NCI-H146 treated with DMSO at 0.1 percent for 48 hours (cell line): ENCODE results near the gene LRRC51.

ENCODE experiments used
- DNase-seq: peaks from one replicate; lab custom pipeline; 2025; ENCODE audit not compliant: unreplicated experiment; lab: John Stamatoyannopoulos, UW

Gene LRRC51

DNA sequence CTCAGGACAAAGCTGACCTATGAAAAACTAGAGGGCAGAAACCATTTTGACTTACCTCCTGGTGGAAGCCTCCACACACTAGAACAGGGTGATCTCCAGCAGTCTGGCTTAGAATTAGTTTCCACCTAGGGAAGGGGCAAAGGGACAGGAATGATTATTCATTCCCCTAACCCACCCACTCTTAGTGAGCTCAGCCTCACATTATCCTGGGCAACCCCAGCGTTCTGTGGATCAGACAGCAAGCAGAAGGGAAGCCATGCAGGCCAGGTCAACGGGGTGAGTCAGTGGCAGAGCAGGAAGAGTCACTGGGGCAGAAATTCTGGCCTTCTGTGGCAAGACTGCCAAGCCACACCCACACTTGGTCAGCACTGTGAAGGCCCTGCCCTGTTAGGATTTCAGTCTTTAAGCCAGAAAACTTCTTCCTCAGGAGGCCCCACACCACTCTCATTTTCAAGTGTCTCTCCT is 10.8 kb upstream of the LRRC51 start:
- DNase-seq = no peak

DNA sequence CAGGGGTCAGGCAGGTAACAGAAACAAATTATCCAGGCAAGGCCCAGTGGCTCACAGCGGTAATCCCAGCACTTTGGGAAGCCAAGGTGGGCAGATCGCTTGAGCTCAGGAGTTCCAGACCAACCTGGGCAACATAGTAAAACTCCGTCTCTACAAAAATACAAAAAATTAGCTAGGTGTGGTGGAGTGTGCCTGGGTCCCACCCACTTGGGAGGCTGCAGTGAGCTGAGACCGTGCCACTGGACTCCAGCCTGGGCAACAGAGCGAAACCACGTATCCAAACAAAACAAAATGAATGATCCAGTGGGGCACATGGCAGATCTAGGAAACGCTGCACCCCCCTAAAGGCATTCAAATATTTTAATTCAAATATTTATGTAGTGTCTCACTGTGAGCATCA is 10.2 kb upstream of the LRRC51 start:
- DNase-seq = no peak

DNA sequence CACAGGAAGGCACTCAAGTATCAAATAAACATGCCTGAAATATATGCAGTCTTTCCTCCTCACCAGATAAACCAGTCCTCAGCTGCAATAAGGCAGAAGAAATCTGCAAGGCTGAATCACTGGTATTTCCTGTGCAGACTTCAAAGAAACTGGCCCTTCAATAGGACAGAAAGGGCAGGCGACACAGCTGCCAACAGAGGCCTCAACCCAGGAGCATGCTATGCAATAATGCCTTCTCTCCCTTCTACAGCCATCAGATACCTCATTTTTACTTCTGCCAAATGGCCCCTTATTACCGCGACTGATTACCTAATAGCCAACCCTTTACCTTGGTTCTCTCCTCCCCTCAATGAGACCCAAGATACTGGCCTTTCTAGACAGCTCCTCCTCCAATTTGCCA is 8.3 kb upstream of the LRRC51 start:
- DNase-seq = no peak

DNA sequence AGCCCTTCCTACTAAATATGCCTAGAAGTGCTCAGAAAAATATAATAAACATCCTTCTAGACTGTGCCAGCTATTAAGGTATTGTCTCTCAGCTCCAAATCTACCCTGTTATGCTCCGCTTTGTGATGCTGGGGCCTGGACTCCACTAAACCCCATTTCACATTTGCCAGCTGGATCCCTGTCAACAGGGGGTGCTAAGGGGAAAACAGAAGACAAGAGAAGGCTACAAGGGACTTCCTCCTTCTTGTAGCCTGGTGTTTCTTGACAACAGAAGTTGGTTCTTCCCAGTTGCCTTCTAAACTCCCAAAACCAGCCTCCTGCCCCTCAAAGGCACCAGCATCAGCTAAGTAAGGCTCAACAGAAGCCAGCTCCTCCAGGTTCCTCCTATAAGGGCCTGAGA is 5.5 kb upstream of the LRRC51 start:
- no peak for DNase-seq

DNA sequence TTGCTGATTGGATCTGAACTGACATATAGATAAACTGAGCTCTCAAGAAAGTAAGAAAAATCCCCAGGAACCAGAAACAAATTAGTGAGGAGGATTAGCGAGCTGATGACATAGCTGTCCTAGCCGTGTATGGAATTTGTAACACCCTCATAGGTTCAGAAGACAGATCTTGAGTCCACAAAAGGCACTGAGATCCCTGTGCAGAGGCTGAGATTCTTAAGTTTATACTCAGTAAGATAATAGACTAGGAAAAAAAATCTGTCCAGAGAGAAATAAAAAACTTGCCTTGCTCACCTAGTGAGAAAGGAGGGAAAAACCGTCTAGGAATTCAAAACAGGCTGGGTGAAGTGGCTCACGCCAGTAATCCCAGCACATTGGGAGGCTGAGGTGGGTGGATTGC is 4.9 kb upstream of the LRRC51 start:
- DNase-seq = no peak

DNA sequence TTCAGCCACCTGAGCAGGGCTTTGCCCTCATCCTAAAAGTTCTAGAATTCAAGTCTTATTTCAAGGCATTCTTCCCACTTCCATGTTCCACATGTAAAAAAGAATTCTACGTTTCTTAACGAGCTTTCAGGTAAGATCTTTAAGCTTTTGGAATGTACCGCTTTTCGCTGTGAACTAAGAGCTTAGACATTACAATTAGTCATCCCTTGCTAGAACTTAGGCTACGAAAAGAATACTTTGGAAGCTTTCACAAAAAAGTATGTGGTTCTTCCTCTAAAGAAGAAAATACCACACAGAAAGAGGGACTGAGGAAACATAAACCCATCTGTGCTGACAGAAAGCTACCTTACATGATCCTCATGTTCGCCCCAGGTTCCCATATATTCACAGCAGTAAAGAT is 2.2 kb upstream of the LRRC51 start:
- no peak for DNase-seq

DNA sequence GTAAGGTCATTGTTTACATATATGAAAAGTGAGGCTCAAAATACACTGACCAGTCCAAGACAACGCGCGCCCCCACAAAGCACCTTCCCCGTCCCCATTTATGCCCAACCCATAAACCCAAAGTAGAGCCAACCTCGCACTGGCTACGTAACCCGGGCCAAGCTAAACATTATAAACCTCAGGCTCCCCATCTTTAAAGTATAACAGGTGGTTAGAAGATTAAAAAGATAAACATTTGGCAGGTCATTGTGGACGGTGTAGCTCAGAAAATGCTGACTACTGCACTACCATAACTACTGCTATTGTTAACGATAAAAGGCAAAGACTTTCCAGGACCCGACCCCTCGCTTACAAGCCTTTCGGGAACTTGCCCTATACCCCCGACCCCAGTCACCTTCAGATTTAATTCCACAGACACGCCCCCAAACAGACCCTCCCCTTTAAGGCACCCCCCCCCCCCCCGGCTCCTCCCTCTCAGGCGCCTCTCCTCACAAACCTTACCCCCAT is 778 bp upstream of the LRRC51 start:
- peak; percentile 57 for DNase-seq

DNA sequence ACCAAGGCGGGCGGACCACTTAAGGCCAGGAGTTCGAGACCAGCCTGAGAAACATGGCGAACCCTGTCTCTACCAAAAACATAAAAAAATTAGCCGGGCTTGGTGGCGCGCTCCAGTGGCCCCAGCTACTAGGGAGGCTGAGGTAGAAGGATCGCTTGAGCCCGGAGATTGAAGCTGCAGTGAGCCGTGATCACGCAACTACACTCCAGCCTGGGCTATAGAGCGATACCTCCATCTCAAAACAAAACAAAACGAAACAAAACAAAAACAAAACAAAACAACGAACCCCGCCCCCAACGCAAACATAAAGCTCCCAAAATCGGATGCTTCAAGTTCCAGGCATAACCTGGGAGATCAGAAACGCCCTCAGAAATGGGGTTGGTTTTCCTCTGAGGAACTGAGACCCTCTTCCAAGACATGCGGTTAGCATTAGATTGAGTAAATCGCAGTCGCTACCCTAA is 564 bp downstream of the LRRC51 start:
- DNase-seq = no peak

DNA sequence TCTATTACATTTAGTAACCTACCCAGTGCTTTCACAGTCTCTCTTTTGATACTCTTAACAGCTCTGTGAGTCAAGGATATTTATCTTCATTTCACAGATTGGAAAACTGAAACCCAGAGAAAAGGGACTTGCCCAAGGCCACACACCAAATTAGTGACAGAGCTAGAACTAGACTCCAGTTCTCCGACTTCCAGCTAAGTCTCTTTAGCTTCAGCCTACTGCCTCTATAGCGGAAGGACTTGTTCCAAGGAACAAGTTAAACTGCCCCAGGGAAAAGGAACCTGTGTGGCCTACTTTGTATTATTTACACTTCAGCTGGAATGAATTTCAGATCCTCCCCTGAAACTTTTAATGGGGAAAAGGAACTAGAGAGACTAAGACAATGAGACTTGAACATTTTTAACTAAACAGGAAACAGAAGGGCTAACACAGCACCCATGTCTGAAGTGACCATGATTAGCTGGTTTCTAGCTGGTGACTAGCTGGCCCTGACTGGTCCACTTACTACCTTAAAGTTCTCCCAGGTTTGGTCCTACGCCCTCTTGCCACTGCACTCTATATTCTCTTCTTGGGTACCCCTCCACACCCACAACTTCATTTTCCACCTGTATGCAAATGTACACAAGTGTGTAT is 1.3 kb downstream of the LRRC51 start:
- no peak for DNase-seq

DNA sequence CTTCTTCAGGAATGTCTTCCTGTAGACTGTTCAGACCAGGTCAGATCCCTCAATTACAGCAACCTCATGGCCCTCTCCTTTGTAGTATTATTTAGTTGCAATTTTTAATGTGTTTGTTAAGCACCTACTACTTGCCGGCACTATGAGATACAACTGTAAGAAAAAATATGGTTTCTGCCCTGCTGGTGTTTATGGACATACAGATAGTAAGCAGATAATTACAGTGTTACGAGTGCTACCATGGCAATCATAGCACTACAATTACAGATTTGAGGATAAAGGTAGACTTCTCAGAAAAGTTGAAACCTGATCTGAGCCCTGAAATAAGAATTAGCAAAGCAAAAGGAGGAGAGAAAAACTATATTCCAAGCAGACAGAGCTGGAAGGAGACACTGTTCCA is 2.8 kb downstream of the LRRC51 start:
- DNase-seq = no peak

DNA sequence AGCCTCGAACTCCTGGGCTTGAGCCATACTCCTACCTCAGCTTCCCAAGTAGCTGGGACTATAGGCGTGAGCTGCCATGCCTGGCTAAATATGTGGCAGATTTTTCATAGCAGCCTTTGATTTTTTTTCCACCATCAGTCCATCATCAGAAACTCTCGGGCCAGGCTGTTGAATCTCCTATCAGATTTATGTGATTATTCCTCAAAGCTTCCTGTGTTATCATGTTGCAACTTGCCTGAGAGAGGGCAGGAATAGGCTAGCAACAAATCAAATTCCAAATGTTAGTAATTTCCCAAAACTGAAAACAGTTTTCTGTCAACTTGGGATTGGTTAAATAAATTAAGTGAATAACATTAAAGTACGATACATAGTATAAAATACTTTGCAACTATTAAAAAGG is 3.4 kb downstream of the LRRC51 start:
- no peak for DNase-seq

DNA sequence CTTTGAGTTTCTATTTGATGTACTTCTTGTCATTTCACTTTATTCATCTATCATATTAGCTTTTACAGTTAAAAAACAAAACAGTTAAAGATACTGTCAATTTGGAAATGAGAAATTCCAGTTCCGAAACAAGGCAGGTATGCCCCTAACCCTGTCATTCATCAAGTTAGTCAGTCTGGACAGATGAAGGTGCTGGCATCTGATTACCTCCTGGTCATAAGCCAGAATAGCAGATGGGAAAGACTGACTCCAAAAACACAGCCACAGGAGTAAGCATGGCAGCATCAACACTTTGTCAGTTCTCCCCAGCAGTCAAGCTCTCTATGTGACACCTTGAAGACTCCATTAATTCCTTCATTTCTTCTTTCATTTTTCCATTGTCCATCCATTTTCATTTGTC is 4.3 kb downstream of the LRRC51 start:
- no peak for DNase-seq

DNA sequence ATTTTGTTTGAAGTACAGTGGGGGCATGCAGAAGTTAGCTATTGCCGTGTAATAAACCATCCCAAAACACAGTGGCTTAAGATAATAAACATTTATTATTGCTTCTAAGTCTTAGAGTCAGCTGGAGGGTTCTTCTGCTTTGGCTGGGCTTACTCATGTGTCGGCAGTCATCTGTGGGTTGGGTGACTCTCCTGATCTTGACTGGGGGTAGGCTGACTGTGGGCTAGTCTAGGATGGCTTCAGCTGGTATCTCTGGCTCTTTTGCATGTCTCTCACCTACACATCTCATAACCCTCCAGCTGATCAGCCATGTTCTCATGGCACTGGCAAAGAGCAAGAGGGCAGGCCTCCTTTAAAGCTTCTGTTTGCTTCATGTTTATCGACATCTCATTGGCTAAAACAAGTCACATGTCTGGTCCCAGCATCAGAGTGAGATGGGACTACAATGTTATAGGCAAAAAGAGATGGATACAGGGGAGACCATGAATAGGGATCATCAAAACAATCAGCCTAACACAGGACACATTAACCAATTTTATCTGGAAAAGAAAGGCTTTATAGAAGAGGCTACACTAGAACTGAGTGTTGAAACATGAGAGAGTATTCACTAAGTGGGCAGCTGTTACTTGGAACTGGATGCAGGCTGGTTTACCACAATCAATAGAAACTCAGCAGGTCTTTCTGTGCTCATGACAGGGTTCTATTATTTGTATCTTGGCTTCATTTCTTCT is 5.1 kb downstream of the LRRC51 start:
- peak; percentile 50 for DNase-seq

DNA sequence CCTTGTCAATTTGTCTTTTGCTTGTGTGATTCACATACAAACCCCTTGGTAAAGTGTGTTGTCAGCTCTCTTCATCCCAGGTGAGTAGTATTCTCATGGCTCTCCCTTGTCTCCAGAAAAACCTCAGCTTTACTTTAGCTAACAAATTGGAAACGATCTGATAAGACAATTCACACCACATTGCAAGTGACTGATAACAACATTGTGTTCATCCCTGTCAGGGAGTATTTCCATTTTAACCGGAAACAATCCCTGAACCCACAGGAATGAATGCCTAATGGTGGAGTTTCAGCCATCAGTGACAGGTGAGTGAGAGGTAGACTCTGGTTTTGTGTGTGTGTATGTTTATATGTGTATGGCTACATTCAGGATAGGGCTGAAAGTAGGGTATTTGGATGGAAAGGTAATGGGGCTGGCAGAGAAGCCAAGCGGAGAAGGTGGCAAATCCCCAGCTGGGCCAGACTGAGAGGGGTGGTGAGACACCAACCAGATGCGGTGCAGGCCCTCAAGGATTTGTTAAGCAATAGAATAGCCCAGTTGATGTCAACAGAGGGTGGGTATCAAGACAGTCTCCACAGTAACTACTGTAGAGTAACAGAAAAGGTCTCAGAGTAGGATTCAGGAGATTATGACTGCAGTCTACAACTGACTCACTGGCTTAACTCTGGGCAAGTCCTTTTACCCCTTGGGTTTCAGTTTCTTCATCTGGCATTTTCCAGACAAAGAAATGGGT is 7.6 kb downstream of the LRRC51 start:
- no peak for DNase-seq

DNA sequence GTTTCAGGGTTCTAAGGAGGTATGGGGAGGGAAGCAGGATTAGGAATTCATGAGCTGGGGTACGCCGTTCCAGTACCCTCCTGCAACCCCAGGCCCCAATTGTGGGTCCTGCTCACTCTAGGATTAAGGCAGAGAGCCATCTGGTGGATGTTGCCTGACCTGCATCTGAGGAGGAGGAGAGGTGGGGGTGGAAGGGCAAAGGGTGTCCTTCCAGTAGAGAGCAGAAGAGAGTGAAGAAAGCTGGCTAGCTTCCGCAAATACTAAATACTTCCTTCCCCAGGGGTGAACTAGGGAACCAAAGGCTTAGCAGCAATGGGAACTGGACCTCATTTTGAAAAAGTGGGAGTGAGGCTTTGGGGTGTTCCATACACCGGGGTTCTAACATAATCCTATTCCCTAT is 10.6 kb downstream of the LRRC51 start:
- no peak for DNase-seq

DNA sequence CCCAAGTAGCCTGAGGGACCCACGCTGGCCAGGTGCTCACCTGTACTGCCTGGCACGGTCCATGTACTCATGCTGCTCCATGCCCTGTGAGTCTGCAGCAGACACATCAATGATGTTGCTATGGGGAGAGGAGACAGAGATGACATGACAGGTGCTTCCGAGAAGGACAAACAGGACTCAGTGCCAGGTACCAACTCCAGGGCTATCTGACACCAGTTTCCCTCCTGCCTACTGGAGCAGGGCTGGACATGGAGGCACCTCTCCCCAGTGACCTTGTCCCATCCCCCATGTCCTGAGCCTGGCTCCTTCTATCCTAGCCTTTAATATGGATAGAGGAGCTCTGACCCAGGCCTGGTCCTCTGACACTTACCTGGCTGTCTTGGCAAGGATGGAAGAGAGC is 18.1 kb downstream of the LRRC51 start:
- no peak for DNase-seq

DNA sequence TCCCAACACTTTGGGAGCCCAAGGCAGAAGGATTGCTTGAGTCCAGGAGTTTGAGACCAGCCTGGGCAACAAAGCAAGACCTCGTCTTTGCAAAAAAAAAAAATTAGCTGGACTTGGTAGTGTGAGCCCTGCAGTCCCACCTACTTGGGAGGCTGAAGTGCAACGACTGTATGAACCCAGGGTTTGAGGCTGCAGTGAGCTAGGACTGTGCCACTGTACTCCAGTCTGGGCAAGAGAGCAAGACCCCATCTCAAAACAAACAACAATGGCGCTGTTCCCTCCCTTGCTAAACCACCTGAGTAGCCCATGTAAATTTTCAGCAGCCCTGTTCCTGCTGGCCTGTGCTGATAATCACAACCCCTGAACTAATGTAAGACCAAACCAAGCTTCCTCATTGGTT is 19.4 kb downstream of the LRRC51 start:
- no peak for DNase-seq

DNA sequence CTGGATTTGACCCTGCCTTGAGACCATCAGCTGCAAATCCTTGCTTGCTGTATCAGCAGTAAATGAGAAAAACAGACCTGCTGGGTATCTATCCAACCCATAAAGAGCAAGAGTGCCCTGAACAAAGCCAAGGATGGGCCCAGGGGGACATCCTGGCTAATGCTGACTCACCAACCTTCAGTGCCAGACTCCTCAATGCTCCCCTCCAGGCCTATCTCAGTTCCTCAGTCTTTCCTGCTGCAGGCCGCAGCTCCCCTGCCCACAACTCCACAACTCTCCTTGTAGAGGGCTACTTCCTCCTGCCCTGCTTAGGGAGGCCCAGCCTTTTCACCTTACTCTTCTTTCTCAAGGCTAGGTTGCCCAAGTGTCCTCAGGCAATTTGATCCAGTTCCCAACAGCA is 19.8 kb downstream of the LRRC51 start:
- no peak for DNase-seq

DNA sequence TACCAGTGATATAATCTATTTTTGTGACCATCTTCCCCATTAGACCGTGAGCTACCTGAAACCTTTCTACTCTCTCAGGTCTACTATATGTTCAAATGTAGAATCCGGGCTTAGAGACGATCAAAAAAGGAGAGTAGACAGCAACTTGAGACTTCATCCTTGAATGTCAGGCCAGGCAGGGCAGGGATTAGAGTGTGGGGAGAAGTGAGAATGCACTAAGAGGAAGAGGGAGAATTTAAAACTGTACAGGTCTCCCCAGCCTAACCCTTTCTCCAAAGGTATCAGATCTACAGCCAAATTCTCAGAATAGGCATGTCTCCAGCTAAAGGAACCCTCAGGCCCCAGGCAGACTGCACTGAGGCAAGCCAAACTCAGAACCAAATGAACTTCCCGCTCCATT is 21.5 kb downstream of the LRRC51 start:
- DNase-seq = no peak

DNA sequence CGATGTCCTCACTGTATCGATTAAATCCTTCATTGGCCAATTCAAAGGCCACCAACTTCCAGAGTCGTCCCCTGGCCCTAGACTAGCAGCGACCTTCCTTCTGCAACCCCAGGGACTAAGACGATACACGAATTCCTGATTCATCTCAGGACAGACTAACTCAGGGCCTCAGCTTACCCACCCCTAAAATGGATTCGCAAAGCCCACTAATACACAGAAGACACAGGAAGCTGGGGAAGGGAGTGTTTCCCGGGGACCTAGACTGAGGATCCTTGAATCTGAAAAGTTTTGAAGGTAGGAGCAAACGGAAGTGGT is 21.9 kb downstream of the LRRC51 start:
- DNase-seq = no peak

DNA sequence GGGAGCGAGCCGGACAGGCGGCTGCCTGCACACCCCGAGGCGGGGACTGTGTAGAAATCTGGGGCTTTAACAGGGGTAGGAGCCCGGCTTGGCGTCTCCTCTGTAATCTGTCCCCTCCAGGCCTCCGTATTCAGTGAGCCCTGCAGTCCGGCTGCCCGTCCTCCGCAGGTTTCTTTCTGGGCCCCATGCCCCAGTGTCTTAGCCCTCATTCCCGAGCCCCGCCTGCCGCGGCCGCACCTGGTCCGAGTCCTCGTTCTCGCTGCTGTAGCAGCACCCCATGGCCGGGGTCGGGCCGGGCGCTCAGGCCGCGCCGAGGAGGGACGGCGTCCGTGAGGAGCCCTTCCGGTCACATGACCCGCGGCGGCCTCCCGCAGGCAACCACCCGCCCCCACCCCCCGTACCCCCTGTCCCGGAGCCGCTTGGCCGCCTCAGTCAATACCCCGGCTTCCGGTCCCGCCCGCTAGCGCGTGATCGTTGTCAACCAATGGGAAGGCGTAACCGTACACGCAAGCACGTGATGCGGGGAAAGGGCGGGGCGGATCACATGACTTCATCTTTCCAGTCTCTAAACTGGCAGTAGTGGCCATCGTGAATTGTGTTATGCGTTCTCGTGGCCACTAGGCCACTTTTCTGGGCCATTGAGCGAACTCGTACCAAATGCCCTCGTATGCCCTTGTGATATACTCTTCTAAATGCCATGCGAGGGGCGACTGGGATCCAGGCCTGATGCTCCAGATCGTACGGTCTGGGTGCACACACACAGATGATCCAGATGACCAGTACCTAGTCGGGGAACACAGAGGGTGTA is 22.5 kb downstream of the LRRC51 start, which contains the start of gene LAMTOR1:
Gene LAMTOR1 (minus strand): TSS at position 352 of the 808 bp plus-strand sequence. CDS start 73 bp downstream, at position 279.
- DNase-seq = peak; percentile 95
